Measurements from ENCODE around the gene SORBS1.

The SORBS1 gene

DNA sequence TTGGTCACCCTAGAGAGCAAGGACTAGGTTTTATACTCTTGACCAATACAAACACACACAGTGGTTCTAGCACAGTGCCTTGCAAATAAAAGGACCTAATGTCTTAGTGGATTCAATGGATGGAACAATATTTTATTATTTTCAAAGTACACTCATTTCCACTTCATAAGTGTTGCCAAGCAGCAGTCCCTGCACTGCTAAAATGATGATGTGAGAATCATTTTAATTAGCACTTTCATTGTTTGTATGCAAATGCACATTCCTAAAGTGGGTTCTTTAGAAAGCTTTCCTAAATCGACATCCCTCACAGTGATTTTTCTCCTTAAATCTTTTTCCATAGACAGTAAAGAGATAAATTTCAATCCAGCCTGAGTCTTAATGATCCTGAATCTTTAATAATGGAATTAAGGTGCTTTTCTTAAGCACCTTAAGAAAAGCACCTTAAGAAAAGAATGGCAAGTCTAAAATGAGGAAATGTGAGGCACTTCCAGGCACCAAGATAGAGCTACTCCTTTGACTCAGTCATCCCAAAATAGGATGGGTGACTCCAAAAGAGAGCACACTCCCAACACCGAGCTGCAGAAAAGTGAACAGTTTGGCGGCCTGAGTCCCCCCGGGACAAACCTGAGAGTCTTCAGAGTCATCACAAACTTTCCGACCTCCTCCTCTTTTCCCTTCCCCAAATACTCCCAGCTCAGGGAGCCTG is 84.5 kb downstream of the SORBS1 start:
- TF ChIP-seq, protein P1, sequence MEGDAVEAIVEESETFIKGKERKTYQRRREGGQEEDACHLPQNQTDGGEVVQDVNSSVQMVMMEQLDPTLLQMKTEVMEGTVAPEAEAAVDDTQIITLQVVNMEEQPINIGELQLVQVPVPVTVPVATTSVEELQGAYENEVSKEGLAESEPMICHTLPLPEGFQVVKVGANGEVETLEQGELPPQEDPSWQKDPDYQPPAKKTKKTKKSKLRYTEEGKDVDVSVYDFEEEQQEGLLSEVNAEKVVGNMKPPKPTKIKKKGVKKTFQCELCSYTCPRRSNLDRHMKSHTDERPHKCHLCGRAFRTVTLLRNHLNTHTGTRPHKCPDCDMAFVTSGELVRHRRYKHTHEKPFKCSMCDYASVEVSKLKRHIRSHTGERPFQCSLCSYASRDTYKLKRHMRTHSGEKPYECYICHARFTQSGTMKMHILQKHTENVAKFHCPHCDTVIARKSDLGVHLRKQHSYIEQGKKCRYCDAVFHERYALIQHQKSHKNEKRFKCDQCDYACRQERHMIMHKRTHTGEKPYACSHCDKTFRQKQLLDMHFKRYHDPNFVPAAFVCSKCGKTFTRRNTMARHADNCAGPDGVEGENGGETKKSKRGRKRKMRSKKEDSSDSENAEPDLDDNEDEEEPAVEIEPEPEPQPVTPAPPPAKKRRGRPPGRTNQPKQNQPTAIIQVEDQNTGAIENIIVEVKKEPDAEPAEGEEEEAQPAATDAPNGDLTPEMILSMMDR (conservative IDR thresholded peaks at IDR 0.05) = no peak
- no peak for TF ChIP-seq ZFX (IDR thresholded peaks at IDR 0.05)
- H3K27ac ChIP-seq = no peak overlapping the region

DNA sequence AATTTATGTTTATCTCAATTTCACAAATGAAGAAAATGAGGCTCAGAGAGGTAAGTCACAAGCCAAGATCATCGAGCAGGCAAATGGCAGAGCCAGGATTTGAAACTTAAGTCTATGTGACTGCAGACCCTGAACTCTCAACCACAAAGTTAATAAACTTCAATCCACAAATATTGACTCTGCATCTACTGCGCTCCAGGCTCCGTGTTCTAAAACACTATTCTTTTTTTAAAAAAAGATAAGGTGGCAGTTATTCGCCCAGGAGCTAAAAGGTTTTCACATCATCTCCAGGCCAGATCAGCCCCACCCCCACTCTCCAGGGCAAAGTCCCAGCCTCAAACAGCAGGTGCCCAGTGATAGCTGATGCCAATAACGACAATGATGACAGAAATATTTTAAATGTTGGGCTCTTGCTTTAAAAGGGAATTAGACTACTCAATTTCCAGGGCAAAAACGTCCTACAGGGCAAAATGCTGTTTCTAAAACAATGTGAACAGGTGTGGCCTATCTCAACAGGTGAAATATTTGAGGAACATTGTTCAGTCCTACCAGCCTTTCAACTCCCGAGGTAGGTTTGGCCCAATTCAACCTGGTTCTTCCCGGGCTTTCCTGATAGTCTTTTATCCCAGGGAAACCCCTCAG is 85.2 kb downstream of the SORBS1 start:
- H3K27ac ChIP-seq = no peak overlapping the region
- TF ChIP-seq, protein P1 (conservative IDR thresholded peaks at IDR 0.05) = no peak
- TF ChIP-seq ZFX (IDR thresholded peaks at IDR 0.05) = no peak

- no peak overlapping the region; the same call in 1 of the 2 replicates for H3K27ac ChIP-seq
- TF ChIP-seq ZFX (IDR thresholded peaks at IDR 0.05) = no peak
- TF ChIP-seq, protein P1 (conservative IDR thresholded peaks at IDR 0.05) = no peak
These were observed 86.2 kb downstream of the SORBS1 start for GRCh38 chr10:95475003-95475383.

GRCh38 chr10:95474228-95475002 is 86.8 kb downstream of the SORBS1 start:
- no peak overlapping the region; the same call in 1 of the 2 replicates for H3K27ac ChIP-seq
- TF ChIP-seq, protein P1 (conservative IDR thresholded peaks at IDR 0.05) = peak; percentile 7
- TF ChIP-seq ZFX (IDR thresholded peaks at IDR 0.05) = no peak

DNA sequence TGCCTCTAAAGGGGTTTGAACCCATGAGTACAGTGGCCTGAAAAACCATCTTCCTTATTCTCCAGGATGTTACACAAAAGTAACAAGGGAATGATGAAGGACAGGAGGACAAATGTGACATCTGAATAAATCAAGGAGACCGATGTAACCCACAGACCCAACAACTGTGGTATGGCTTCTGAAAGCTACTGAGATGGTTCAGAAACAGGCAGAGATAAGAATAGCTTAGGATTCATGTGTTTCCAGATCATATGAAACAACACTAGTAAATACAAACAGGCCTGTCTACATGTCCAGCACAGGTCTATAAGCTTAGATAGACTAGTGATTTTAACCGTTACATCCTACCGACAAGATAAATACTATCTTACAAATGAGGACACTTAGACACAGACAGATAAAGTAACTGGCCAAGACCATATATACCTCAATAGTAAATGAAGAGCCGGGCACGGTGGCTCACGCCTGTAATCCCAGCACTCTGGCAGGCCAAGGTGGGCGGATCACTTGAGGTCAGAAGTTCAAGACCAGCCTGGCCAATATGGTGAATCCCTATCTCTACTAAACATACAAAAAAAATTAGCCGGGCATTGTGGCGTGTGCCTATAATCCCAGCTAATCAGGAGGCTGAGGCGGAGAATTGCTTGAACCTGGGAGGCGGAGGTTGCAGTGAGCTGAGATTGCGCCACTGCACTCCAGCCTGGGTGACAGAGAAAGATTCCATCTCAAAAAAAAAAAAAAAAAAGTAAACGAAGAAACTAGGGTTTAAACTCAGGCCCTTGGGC is 88.7 kb downstream of the SORBS1 start:
- no peak overlapping the region for H3K27ac ChIP-seq
- TF ChIP-seq, protein P1 (conservative IDR thresholded peaks at IDR 0.05) = no peak
- TF ChIP-seq ZFX (IDR thresholded peaks at IDR 0.05) = no peak

GRCh38 chr10:95469676-95470075 is 91.5 kb downstream of the SORBS1 start:
- H3K27ac ChIP-seq = no peak overlapping the region
- TF ChIP-seq ZFX (IDR thresholded peaks at IDR 0.05) = no peak
- TF ChIP-seq, protein P1 (conservative IDR thresholded peaks at IDR 0.05) = no peak

Measured in C4-2B (cell line).